Prostate gland (tissue), 2 donors: ENCODE data around the gene OR52K1. TPM values are rescaled to one million over a fixed set of nuclear protein-coding genes. Genes with fewer than 3 reads are reported as not detected.
A peak's percentile ranks its signal among the peaks of the same experiment; 100 is the strongest.
"Not testable (repeated sequence)": the region's sequence is repeated elsewhere in the genome, so short reads cannot be mapped to it uniquely, and the experiment has no call there.

Source experiments
- DNase-seq: peaks from one replicate; pipeline ENCODE4 v3.0.0-alpha.2; 2019; ENCODE audit warnings: low spot score
- H3K27ac ChIP-seq, 2 donors: fragments of 200-600 bp; sonication (generic); 2 replicates each; pipeline ENCODE4 v1.5.1; 2017 to 2019
- H3K27me3 ChIP-seq: fragments of 200-600 bp; sonication (generic); replicated peaks from 2 replicates; pipeline ENCODE4 v1.5.1; 2019; ENCODE audit not compliant: insufficient read depth
- H3K36me3 ChIP-seq, 2 donors: fragments of 200-600 bp; sonication (generic); 1 replicate in 1 of 2; 2 replicates in 1 of 2; pipeline versions ENCODE4 v1.5.1 to v1.8.1; 2017 to 2019
- H3K4me1 ChIP-seq: fragments of 200-600 bp; sonication (generic); replicated peaks from 2 replicates; pipeline ENCODE4 v1.5.1; 2019
- H3K4me3 ChIP-seq, 2 donors: fragments of 200-600 bp; sonication (generic); 2 replicates each; pipeline ENCODE4 v1.5.1; 2017 to 2019
- H3K9me3 ChIP-seq: fragments of 200-600 bp; sonication (generic); 2 replicates; pipeline ENCODE4 v1.5.1; 2017
- CTCF ChIP-seq, 4 experiments: fragments of 200-600 bp in 2 of 4; fragments of 450-650 bp in 2 of 4; sonication (generic) in 2 of 4; IDR thresholded peaks; 1 replicate in 3 of 4; 2 replicates in 1 of 4; pipeline ENCODE4 v1.5.1; 2016 to 2019; ENCODE audit warnings: antibody characterized with exemption in 4 of 4, mild to moderate bottlenecking in 2 of 4, moderate library complexity in 2 of 4
- POLR2A ChIP-seq: fragments of 450-650 bp; IDR thresholded peaks from one replicate; pipeline ENCODE4 v1.6.1; 2016; ENCODE audit warnings: antibody characterized with exemption, mild to moderate bottlenecking
- POLR2AphosphoS5 ChIP-seq: sonication (generic); formaldehyde crosslinking; IDR thresholded peaks from one replicate; pipeline ENCODE4 v1.6.1; 2017; ENCODE audit warnings: antibody characterized with exemption
- WGBS: methylation state at CpG from one replicate; pipeline ENCODE4 v1.1.5; 2018; 5-methylcytosine and 5-hydroxymethylcytosine counted together
- intact Hi-C: fragments of 100-400 bp; cut with DNase I; formaldehyde crosslinking; loops from one replicate; pipeline ENCODE4 v1.14.2; 2022
- total RNA-seq, 2 donors: library from RNA; depleted of rRNA; stranded (reverse); fragments of >200 nt; gene quantifications; one replicate each; pipeline ENCODE4 v1.1.0, GENCODE V29; 2016

OR52K1 gene
- total RNA-seq, 2 donors from 2014 or later, result not detected

GRCh38 chr11:4527926-4528325 lies 45.5 kb downstream of the OR52K1 start:
- intact Hi-C loops, result no loop called here
- Histone ChIP-seq H3K27me3 (no peaks in the 10 kb centered on the region), H3K4me1 (no peaks in the 10 kb centered on the region), H3K4me3 (no peak overlapping the region), H3K27ac (no peak overlapping the region), H3K36me3 (no peaks in the 10 kb centered on the region), H3K9me3 (no peaks in the 10 kb centered on the region)
- TF ChIP-seq POLR2A (no peak), CTCF (IDR thresholded peaks at IDR 0.05) (no peak), POLR2AphosphoS5 (no peak)
- WGBS, result 91% methylated on average over 2 of the region's 2 CpGs
- no peak for DNase-seq

- intact Hi-C loops, H3K27ac ChIP-seq, H3K9me3 ChIP-seq, H3K27me3 ChIP-seq, DNase-seq, H3K4me3 ChIP-seq, H3K4me1 ChIP-seq, H3K36me3 ChIP-seq: not testable (repeated sequence)
- WGBS, result 62% methylated on average over 11 of the region's 11 CpGs
Observed at GRCh38 chr11:4531686-4532085, 49.2 kb downstream of the OR52K1 start.

- Histone ChIP-seq H3K27ac (peak overlapping the region in 1 of 2 donors; percentile 4), H3K36me3 (no peaks in the 10 kb centered on the region), H3K4me1 (no peaks in the 10 kb centered on the region), H3K9me3 (no peaks in the 10 kb centered on the region), H3K4me3 (no peak overlapping the region), H3K27me3 (no peaks in the 10 kb centered on the region)
- TF ChIP-seq CTCF (IDR thresholded peaks at IDR 0.05) (peak; percentile 30 to 74 (median 62)), POLR2AphosphoS5 (peak; percentile 38), POLR2A (no peak)
- DNase-seq, result peak; percentile 57
- 19% methylated on average over 3 of the region's 3 CpGs for WGBS
- intact Hi-C loops, result loop anchor here (2.0 kb wide), 1 partner anchor 353 kb away; no protein-coding TSS in a partner anchor
Observed at GRCh38 chr11:4539603-4540219, 57.3 kb downstream of the OR52K1 start.

- Histone ChIP-seq H3K4me3 (no peak overlapping the region), H3K9me3 (no peaks in the 10 kb centered on the region), H3K36me3 (no peaks in the 10 kb centered on the region), H3K27ac (no peak overlapping the region), H3K4me1 (no peaks in the 10 kb centered on the region), H3K27me3 (no peaks in the 10 kb centered on the region)
- no peak for DNase-seq
- no peak for TF ChIP-seq POLR2AphosphoS5
- TF ChIP-seq POLR2A, result no peak
- TF ChIP-seq CTCF (IDR thresholded peaks at IDR 0.05), result no peak
- 0% methylated on average over 1 of the region's 1 CpG for WGBS
- intact Hi-C loops, result loop anchor here (2.0 kb wide), 1 partner anchor 354 kb away; no protein-coding TSS in a partner anchor
Observed at GRCh38 chr11:4541071-4541470, 58.6 kb downstream of the OR52K1 start.

Other genes starting within 250 kb of the OR52K1 start
- not detected for gene OR52B4, start 114.3 kb upstream of the OR52K1 start, total RNA-seq
- 10 to 100 TPM; 11.5 to 17.0 TPM for gene TRIM21, start 88.9 kb upstream of the OR52K1 start, total RNA-seq
- not detected for gene OR52K2, start 33.4 kb upstream of the OR52K1 start, total RNA-seq
- gene OR52M1, start 62.5 kb downstream of the OR52K1 start, total RNA-seq, result not detected
- gene OR52I2, start 99.1 kb downstream of the OR52K1 start, total RNA-seq, result not detected
- gene OR52I1, start 111.4 kb downstream of the OR52K1 start, total RNA-seq, result not detected
- 10 to 100 TPM; 29.1 to 36.3 TPM for gene TRIM68, start 125.6 kb downstream of the OR52K1 start, total RNA-seq
- gene OR51D1, start 154.8 kb downstream of the OR52K1 start, total RNA-seq, result not detected
- gene OR51E1, start 161.3 kb downstream of the OR52K1 start, total RNA-seq, result 10 to 100 TPM in 1 of 2 donors, 1 to 10 TPM in 1; 4.4 to 36.0 TPM
- gene OR51E2, start 215.2 kb downstream of the OR52K1 start, total RNA-seq, result 100 to 1,000 TPM in 1 of 2 donors, 10 to 100 TPM in 1; 10.6 to 100 TPM
- gene MMP26, start 222.1 kb downstream of the OR52K1 start, total RNA-seq, result under 1 TPM in 1 of 2 donors, not detected in 1; 0.32 TPM